Body of pancreas (tissue), 4 donors: ENCODE measurements around the gene TMEM167A. TPM values are rescaled to one million over a fixed set of nuclear protein-coding genes. Genes with fewer than 3 reads are reported as not detected.

Experiments used
- ATAC-seq: fragments of 150-250 bp; one replicate; pipeline ENCODE4 v1.9.1; 2016
- DNase-seq, 4 donors: peaks; one replicate each; pipeline ENCODE4 v3.0.0-alpha.2; 2019
- H3K27ac ChIP-seq, 4 donors: fragments of 200-600 bp; sonication (generic); 1 replicate in 3 of 4; 2 replicates in 1 of 4; pipeline versions ENCODE4 v1.5.1 to v1.6.1; 2016 to 2019; ENCODE audit warnings: mild to moderate bottlenecking in 1 of 4, mixed read lengths in 1 of 4, moderate library complexity in 1 of 4
- H3K27me3 ChIP-seq, 2 donors: fragments of 200-600 bp; sonication (generic); one replicate each; pipeline ENCODE4 v1.6.0; 2016; ENCODE audit warnings: mild to moderate bottlenecking in 1 of 2
- H3K36me3 ChIP-seq, 2 donors: fragments of 200-600 bp; sonication (generic); replicated peaks in 1 of 2; 2 replicates each; pipeline ENCODE4 v1.5.1; 2016; ENCODE audit warnings: low read depth in 2 of 2; ENCODE audit not compliant: insufficient read depth in 1 of 2
- H3K4me1 ChIP-seq: fragments of 200-600 bp; sonication (generic); one replicate; pipeline ENCODE4 v1.6.0; 2016
- H3K4me3 ChIP-seq, 2 donors: fragments of 200-600 bp; sonication (generic); 1 replicate in 1 of 2; 2 replicates in 1 of 2; pipeline ENCODE4 v1.5.1; 2016 to 2019
- H3K9me3 ChIP-seq, 3 donors: fragments of 200-600 bp; sonication (generic); 1 replicate in 2 of 3; 2 replicates in 1 of 3; pipeline ENCODE4 v1.5.1; 2016
- CTCF ChIP-seq, 7 experiments: fragments of 450-650 bp in 4 of 7; fragments of 200-600 bp in 3 of 7; sonication (generic) in 3 of 7; IDR thresholded peaks; one replicate each; pipeline ENCODE4 v1.5.1; 2016 to 2019; ENCODE audit warnings: antibody characterized with exemption in 7 of 7
- POLR2A ChIP-seq, 3 donors: fragments of 450-650 bp; IDR thresholded peaks; one replicate each; pipeline ENCODE4 v1.6.1; 2016; ENCODE audit warnings: antibody characterized with exemption in 3 of 3, mild to moderate bottlenecking in 2 of 3
- WGBS, 2 donors: methylation state at CpG; one replicate each; pipeline ENCODE4 v1.1.5; 2017; 5-methylcytosine and 5-hydroxymethylcytosine counted together
- intact Hi-C: fragments of 100-400 bp; cut with DNase I; formaldehyde crosslinking; loops from one replicate; pipeline ENCODE4 v1.15.1; 2023
- total RNA-seq, 2 donors: library from RNA; depleted of rRNA; stranded (reverse); fragments of >200 nt; gene quantifications; one replicate each; pipeline ENCODE4 v1.1.0, GENCODE V29; 2016

Gene TMEM167A
- 10 to 100 TPM; 20.8 to 24.9 TPM for total RNA-seq

DNA sequence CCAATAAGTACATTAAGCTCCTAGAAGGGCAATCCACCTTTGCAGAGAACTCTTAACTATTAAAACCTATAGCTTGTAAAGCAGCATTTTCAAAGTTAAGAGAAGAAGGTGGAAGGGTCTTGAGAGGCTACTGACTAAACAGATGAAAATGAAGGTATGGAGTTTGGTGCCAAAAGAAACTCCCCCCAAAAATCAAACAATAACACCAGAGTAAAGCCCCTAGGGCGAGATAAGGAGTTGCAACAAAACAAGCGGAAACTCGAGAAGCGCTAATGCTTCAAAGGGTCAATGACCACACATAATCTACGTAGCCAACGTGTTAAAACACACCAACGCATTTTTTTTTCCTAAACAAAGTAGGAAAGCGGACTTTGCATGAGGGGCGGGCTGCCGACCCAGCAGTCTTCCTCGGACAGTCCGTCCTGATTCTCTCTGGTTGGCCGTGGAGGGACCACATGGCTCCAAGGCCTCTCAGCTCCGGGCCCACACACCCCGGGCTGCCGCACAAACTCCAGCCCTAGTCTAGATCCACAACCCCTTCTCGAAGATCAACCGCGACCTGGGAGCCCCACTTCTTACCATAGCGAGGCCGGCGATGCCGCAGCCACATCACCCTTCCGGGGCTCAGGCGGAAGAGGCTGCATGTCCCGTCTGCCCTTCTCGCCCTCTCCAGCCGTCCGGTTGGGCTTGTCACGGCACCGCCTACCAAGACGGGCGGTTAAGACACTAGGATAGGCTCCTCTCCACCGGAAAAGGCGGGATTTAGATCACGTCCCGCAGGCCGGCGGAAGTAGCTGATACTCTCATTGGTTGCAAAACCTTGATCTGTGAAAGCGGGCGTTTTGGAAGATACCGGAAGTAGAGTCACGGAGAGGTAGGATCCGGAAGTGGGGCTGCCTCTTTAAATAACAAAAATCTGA lies at the start of gene TMEM167A, which contains the start of gene XRCC4:
Gene TMEM167A (minus strand): TSS at position 653 of the 920 bp plus-strand sequence. CDS start 71 bp downstream, at position 582.
Gene XRCC4 (plus strand): TSS at position 806 of the 920 bp plus-strand sequence. CDS start 27,373 bp downstream, outside the sequence.
- no peaks in the 10 kb centered on the region for H3K36me3 ChIP-seq
- TF ChIP-seq POLR2A (IDR thresholded peaks at IDR 0.05) (peak; percentile 81 to 97 (median 97)), CTCF (IDR thresholded peaks at IDR 0.05) (no peak)
- H3K4me1 ChIP-seq, result peaks cover 40% of the 10 kb centered on the region
- no peaks in the 10 kb centered on the region for H3K9me3 ChIP-seq
- DNase-seq (peak; percentile 96 to 99 (median 96)), ATAC-seq (peak; percentile 100)
- 0% methylated on average over 38 to 44 of the region's 44 CpGs for WGBS, 2 donors
- H3K27ac ChIP-seq, result peak within 1 kb of the TSS; percentile 54 to 92 (median 75)
- peak within 1 kb of the TSS; percentile 50 to 72 for H3K4me3 ChIP-seq
- no peaks in the 10 kb centered on the region for H3K27me3 ChIP-seq
- intact Hi-C loops, result no loop called here

DNA sequence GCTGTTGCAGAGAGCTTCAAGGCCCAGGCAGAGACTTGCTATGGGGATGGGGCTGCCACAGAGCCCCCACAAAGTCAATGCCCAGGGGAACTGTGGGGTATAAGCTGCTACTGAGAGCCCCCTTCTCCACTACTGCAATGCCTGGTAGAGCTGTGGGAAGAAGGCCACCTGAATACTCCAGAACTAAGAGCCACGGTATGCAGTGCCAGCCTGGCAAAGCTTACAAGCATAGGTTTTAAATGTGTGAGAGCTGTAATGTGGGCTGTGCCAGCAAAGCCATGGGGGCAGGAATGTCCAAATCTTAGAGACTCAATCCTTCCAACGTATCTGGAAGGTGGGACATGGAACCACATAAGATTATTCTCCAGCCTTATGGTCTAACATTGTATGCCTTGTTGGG lies 49.3 kb upstream of the TMEM167A start:
- Histone ChIP-seq H3K27ac (no peak overlapping the region), H3K27me3 (no peaks in the 10 kb centered on the region), H3K4me3 (no peak overlapping the region), H3K4me1 (peaks cover 10% of the 10 kb centered on the region), H3K36me3 (no peaks in the 10 kb centered on the region), H3K9me3 (no peaks in the 10 kb centered on the region)
- intact Hi-C loops, result no loop called here
- ATAC-seq (no peak), DNase-seq (peak in 3 of 4 donors; percentile 19 to 61 (median 40))
- TF ChIP-seq POLR2A (IDR thresholded peaks at IDR 0.05) (no peak), CTCF (IDR thresholded peaks at IDR 0.05) (no peak)
- 22 to 30% methylated on average over 2 of the region's 2 CpGs for WGBS, 2 donors

DNA sequence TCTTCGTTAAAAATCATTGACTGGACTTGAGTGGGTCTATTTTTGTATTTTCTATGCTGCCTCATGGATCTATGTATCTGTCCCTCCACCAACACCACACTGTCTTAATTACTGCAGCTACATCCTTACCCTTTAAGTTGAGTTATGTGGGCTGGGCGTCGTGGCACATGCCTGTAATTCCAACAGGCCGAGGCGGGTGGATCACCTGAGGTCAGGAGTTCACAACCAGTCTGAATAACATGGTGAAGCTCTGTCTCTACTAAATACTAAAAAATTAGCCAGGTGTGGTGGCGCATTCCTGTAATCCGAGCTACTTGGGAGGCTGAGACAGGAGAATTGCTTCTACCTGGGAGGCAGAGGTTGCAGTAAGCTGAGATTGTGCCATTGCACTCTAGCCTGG lies 48.4 kb upstream of the TMEM167A start:
- DNase-seq, result no peak
- H3K27me3 ChIP-seq, result no peaks in the 10 kb centered on the region
- H3K4me3 ChIP-seq, result no peak overlapping the region
- H3K27ac ChIP-seq, result no peak overlapping the region
- no peak for ATAC-seq
- H3K9me3 ChIP-seq, result no peaks in the 10 kb centered on the region
- TF ChIP-seq POLR2A (IDR thresholded peaks at IDR 0.05) (no peak), CTCF (IDR thresholded peaks at IDR 0.05) (no peak)
- H3K4me1 ChIP-seq, result peaks cover 10% of the 10 kb centered on the region
- WGBS, 2 donors, result 89 to 95% methylated on average over 7 of the region's 7 CpGs
- intact Hi-C loops, result no loop called here
- H3K36me3 ChIP-seq, result no peaks in the 10 kb centered on the region

DNA sequence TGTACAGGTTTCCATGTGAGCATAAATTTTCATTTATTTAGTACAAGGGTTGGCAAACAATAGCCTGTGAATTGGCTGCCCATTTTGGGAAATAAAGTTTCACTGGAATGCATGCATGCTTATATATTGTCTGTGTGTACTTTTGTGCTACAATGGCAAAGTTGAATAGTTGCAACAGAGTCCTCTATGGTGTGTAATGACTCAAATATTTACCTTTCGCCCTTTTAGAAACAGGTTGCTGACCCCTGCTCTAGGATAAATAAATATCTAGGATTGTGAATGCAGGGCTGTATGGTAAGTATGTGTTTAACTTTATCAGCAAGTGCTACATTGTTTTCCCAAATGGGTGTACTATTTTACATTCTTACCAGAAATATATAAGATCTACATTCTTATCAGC lies 47.4 kb upstream of the TMEM167A start:
- intact Hi-C loops, result no loop called here
- no peak for ATAC-seq
- 74 to 86% methylated on average over 1 of the region's 1 CpG for WGBS, 2 donors

More for the DNA sequence above, 47.4 kb upstream of the TMEM167A start:
- H3K4me1 ChIP-seq, result peaks cover 10% of the 10 kb centered on the region
- no peak overlapping the region for H3K4me3 ChIP-seq
- H3K27me3 ChIP-seq, result no peaks in the 10 kb centered on the region
- DNase-seq, result no peak
- no peaks in the 10 kb centered on the region for H3K36me3 ChIP-seq
- H3K9me3 ChIP-seq, result no peaks in the 10 kb centered on the region
- no peak for TF ChIP-seq POLR2A (IDR thresholded peaks at IDR 0.05)
- TF ChIP-seq CTCF (IDR thresholded peaks at IDR 0.05), result no peak
- H3K27ac ChIP-seq, result no peak overlapping the region
